ENCODE measurements around the gene LRIG3. TPM values are rescaled to one million over a fixed set of nuclear protein-coding genes. Genes with fewer than 3 reads are reported as not detected.

LRIG3 gene, protein sequence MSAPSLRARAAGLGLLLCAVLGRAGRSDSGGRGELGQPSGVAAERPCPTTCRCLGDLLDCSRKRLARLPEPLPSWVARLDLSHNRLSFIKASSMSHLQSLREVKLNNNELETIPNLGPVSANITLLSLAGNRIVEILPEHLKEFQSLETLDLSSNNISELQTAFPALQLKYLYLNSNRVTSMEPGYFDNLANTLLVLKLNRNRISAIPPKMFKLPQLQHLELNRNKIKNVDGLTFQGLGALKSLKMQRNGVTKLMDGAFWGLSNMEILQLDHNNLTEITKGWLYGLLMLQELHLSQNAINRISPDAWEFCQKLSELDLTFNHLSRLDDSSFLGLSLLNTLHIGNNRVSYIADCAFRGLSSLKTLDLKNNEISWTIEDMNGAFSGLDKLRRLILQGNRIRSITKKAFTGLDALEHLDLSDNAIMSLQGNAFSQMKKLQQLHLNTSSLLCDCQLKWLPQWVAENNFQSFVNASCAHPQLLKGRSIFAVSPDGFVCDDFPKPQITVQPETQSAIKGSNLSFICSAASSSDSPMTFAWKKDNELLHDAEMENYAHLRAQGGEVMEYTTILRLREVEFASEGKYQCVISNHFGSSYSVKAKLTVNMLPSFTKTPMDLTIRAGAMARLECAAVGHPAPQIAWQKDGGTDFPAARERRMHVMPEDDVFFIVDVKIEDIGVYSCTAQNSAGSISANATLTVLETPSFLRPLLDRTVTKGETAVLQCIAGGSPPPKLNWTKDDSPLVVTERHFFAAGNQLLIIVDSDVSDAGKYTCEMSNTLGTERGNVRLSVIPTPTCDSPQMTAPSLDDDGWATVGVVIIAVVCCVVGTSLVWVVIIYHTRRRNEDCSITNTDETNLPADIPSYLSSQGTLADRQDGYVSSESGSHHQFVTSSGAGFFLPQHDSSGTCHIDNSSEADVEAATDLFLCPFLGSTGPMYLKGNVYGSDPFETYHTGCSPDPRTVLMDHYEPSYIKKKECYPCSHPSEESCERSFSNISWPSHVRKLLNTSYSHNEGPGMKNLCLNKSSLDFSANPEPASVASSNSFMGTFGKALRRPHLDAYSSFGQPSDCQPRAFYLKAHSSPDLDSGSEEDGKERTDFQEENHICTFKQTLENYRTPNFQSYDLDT
- total RNA-seq (100 to 1,000 TPM in 1 of 4 donors, 10 to 100 TPM in 3; 58.1 to 186 (median 64.2) TPM), polyA plus RNA-seq (10 to 100 TPM in 1 of 3 donors, 1 to 10 TPM in 2; 2.8 to 26.1 (median 6.6) TPM)

DNA sequence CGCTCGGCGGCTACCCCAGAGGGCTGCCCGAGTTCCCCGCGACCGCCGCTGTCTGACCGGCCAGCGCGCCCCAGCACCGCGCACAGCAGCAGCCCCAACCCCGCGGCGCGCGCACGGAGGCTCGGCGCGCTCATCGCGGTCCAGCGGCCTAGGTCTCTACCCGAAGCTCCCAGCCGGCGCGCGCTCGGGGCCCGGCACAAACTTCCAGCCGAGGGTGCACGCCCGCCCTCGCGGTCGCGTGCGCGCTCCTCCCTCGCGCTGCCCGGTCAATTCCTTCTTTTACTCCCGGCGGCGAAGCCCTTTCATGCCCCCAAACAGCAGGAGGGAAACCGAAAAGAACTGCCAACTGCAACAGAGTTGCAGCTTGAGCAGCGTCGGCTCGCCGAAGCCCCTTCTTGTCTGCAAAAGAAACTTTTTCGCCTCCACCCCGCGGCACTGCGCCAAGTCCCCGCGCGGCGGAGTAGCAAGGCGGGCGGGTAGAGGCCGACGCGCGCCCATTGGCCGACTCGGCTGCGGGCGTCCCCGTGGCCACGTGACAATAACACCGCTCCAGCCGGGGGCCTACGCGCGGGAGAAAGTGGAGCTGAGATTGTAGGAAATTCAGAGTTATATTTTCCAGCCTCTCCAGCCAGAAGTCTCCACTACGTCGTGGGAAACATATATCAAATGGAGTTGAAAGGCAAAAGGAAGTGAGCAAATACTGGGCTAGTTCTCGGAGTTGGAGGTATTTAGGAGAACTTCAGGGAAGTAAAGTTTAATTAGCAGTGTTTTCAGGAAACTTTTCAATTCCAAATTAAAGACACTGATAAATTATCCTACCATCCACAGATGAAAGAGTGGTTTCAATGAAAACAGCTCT, at the start of gene LRIG3:
TSS of gene LRIG3 (minus strand) at position 403 of the 859 bp plus-strand sequence. CDS start at position 134, 269 bp downstream.
- Histone ChIP-seq H3K4me1 (peaks cover 0 to 23% (median 17%) of the 10 kb centered on the region in 4 donors), H3K9me3 (no peaks in the 10 kb centered on the region), H3K27ac (peak within 1 kb of the TSS; percentile 90 to 98 (median 96)), H3K27me3 (no peaks in the 10 kb centered on the region), H3K36me3 (no peaks in the 10 kb centered on the region), H3K4me3 (peak within 1 kb of the TSS; percentile 74 to 92 (median 86))
- DNase-seq: peak; percentile 96
- intact Hi-C loops (cut with DNase I): no loop called here
- TF ChIP-seq POLR2AphosphoS5 (IDR thresholded peaks at IDR 0.05) (peak; percentile 63 to 87 (median 78)), EP300 (IDR thresholded peaks at IDR 0.05) (peak in 2 of 4 donors; percentile 6 to 50), POLR2A (IDR thresholded peaks at IDR 0.05) (peak; percentile 2 to 23)
- TF ChIP-seq, protein P1, sequence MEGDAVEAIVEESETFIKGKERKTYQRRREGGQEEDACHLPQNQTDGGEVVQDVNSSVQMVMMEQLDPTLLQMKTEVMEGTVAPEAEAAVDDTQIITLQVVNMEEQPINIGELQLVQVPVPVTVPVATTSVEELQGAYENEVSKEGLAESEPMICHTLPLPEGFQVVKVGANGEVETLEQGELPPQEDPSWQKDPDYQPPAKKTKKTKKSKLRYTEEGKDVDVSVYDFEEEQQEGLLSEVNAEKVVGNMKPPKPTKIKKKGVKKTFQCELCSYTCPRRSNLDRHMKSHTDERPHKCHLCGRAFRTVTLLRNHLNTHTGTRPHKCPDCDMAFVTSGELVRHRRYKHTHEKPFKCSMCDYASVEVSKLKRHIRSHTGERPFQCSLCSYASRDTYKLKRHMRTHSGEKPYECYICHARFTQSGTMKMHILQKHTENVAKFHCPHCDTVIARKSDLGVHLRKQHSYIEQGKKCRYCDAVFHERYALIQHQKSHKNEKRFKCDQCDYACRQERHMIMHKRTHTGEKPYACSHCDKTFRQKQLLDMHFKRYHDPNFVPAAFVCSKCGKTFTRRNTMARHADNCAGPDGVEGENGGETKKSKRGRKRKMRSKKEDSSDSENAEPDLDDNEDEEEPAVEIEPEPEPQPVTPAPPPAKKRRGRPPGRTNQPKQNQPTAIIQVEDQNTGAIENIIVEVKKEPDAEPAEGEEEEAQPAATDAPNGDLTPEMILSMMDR (IDR thresholded peaks at IDR 0.05): no peak
- WGBS, 2 donors: 1% methylated on average over 80 of the region's 80 CpGs

DNA sequence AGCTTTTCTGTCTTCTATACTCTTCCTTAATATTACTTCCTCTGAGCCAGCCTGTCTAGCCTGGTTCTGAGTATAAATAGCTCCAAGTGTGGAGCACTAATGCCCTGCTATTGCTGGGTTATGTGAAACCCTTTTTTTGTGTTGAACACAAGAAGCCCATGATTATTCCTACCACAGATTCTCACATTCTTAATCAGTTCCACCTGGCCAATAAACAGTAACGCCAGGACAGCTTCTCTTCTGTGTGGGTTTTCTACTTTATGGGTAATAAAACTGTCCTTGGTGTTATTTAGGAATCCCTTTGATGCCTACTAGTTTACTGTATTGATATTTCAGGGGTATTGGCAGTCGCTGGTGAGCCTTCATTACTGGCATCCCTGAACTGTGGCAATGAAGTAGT, 48.9 kb upstream of the LRIG3 start:
- TF ChIP-seq POLR2AphosphoS5 (IDR thresholded peaks at IDR 0.05): no peak
- TF ChIP-seq, protein P1 (IDR thresholded peaks at IDR 0.05): no peak
- TF ChIP-seq EP300 (IDR thresholded peaks at IDR 0.05): no peak
- TF ChIP-seq POLR2A (IDR thresholded peaks at IDR 0.05): no peak
- H3K4me1 ChIP-seq: no peaks in the 10 kb centered on the region
- WGBS, 2 donors: 9 to 52% methylated on average over 2 of the region's 2 CpGs
- H3K27ac ChIP-seq: no peak overlapping the region
- no peaks in the 10 kb centered on the region for H3K27me3 ChIP-seq
- no peaks in the 10 kb centered on the region for H3K9me3 ChIP-seq
- H3K36me3 ChIP-seq: no peaks in the 10 kb centered on the region
- intact Hi-C loops (cut with DNase I): no loop called here
- H3K4me3 ChIP-seq: no peak overlapping the region
- no peak for DNase-seq

DNA sequence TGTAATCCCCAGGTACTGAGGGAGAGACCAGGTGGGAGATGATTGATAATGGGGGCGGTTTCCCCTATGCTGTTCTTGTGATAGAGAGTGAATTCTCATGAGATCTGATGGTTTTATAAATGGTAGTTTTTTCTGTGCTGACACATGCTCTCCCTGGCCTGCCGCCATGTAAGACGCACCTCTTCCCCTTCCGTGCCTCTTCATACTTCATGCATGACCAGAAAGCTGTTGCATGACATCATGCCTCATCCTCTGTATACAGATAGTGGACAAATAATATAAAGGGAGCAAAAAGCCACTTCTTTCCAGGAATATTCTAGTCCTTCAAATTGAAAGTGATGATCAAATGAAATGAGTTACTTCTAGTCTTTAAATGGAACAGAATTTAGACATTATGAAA, 47.3 kb upstream of the LRIG3 start:
- no peaks in the 10 kb centered on the region for H3K9me3 ChIP-seq
- no peaks in the 10 kb centered on the region for H3K36me3 ChIP-seq
- WGBS, 2 donors: 84 to 87% methylated on average over 4 of the region's 4 CpGs
- DNase-seq: no peak
- intact Hi-C loops (cut with DNase I): no loop called here
- no peaks in the 10 kb centered on the region for H3K4me1 ChIP-seq
- H3K27me3 ChIP-seq: no peaks in the 10 kb centered on the region
- no peak overlapping the region for H3K27ac ChIP-seq
- TF ChIP-seq, protein P1 (IDR thresholded peaks at IDR 0.05): no peak
- TF ChIP-seq POLR2A (IDR thresholded peaks at IDR 0.05) (no peak), POLR2AphosphoS5 (IDR thresholded peaks at IDR 0.05) (no peak), EP300 (IDR thresholded peaks at IDR 0.05) (no peak)
- no peak overlapping the region for H3K4me3 ChIP-seq

DNA sequence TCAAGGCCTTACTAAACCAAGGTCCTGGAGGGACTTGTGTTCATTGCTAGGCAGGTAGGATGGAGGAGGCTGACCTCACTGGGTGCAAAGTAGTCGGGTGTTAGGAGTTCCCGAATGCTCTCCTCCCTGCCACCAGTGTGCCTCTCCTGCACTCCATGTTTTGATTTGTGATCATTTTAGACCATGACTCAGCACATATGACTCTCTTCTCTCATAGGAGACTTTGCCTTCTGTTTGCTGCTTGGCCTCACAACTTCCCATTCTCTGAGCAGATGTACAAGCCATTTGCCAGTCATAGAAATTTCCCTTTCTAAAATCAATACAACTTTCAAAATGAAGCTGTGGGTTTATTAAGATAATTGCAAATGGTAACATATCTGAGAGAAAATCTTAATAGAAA, 46.6 kb upstream of the LRIG3 start:
- TF ChIP-seq, protein P1 (IDR thresholded peaks at IDR 0.05): no peak
- TF ChIP-seq EP300 (IDR thresholded peaks at IDR 0.05): no peak
- no peak for TF ChIP-seq POLR2AphosphoS5 (IDR thresholded peaks at IDR 0.05)
- TF ChIP-seq POLR2A (IDR thresholded peaks at IDR 0.05): no peak
- Histone ChIP-seq H3K27ac (no peak overlapping the region), H3K36me3 (no peaks in the 10 kb centered on the region), H3K27me3 (no peaks in the 10 kb centered on the region), H3K9me3 (no peaks in the 10 kb centered on the region), H3K4me3 (no peak overlapping the region), H3K4me1 (no peaks in the 10 kb centered on the region)
- intact Hi-C loops (cut with DNase I): no loop called here
- DNase-seq: no peak
- WGBS, 2 donors: 97 to 98% methylated on average over 2 of the region's 2 CpGs

Measured in sigmoid colon (tissue), 7 donors.